Astrocyte (in vitro differentiated cells and primary cell): Measurements from ENCODE around the gene TIMM13.

Experiments
- EZH2 ChIP-seq: IDR thresholded peaks from 2 replicates; pipeline ENCODE4 v1.6.1; 2012; ENCODE audit warnings: mild to moderate bottlenecking, low read length, inconsistent platforms; ENCODE audit not compliant: insufficient read depth
- TF ChIP-seq, protein P1 (sequence below): IDR thresholded peaks from 2 replicates; pipeline ENCODE4 v1.5.1; 2011; ENCODE audit warnings: low read depth, mild to moderate bottlenecking, inconsistent platforms, low read length, moderate library complexity; ENCODE audit not compliant: insufficient read depth

DNA sequence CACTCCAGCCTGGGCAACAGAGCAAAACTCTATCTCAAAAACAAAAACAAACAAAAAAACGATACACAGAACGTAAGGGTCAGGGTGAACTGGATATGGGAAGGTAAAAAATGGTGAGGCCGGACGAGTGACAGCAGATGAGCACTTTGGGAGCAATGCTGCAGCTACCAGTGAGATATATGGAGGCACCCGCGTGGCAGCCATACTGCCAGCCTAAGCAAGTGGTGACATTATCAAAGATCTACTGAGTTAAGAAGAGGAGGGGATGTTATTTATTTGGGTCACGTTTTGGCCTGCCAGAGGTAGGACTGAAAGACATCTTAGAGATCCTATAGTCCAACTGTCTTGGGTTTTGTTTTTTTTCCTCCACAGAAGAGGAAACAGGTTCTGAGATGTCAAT lies 14.2 kb downstream of the TIMM13 start:
- TF ChIP-seq, protein P1, sequence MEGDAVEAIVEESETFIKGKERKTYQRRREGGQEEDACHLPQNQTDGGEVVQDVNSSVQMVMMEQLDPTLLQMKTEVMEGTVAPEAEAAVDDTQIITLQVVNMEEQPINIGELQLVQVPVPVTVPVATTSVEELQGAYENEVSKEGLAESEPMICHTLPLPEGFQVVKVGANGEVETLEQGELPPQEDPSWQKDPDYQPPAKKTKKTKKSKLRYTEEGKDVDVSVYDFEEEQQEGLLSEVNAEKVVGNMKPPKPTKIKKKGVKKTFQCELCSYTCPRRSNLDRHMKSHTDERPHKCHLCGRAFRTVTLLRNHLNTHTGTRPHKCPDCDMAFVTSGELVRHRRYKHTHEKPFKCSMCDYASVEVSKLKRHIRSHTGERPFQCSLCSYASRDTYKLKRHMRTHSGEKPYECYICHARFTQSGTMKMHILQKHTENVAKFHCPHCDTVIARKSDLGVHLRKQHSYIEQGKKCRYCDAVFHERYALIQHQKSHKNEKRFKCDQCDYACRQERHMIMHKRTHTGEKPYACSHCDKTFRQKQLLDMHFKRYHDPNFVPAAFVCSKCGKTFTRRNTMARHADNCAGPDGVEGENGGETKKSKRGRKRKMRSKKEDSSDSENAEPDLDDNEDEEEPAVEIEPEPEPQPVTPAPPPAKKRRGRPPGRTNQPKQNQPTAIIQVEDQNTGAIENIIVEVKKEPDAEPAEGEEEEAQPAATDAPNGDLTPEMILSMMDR: no peak
- TF ChIP-seq EZH2: no peak
